Measurements from ENCODE around the gene TYW1.
"Not testable (repeated sequence)": the region's sequence is repeated elsewhere in the genome, so short reads cannot be mapped to it uniquely, and the experiment has no call there.

Gene TYW1

DNA sequence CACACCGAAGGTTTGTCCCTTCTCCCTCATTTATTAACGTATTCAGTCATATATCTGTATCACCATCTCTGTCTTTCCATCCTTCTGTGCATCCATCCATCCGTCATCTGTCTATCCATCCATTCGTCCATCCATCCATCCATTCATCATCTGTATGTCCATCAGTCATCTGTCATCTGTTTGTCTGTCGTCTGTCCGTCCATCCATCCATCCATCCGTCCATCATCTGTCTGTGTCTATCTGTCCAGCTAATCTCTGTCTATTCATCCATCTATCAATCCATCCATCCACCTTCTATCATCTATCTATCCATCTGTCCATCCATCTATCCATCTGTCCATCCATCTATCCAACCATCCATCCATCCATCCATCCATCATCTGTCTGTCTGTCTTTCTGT is 213.9 kb downstream of the TYW1 start:
- no peak for TF ChIP-seq TCF4 (CRISPR knock-in tag; IDR thresholded peaks at IDR 0.05; ENCODE audit: borderline replicate concordance)
- no peak for TF ChIP-seq ZNF565 (CRISPR knock-in tag; conservative IDR thresholded peaks at IDR 0.05; ENCODE audit: low read depth)
- no peak for TF ChIP-seq CSRNP3 (CRISPR knock-in tag; IDR thresholded peaks at IDR 0.05)
- TF ChIP-seq, protein P1, sequence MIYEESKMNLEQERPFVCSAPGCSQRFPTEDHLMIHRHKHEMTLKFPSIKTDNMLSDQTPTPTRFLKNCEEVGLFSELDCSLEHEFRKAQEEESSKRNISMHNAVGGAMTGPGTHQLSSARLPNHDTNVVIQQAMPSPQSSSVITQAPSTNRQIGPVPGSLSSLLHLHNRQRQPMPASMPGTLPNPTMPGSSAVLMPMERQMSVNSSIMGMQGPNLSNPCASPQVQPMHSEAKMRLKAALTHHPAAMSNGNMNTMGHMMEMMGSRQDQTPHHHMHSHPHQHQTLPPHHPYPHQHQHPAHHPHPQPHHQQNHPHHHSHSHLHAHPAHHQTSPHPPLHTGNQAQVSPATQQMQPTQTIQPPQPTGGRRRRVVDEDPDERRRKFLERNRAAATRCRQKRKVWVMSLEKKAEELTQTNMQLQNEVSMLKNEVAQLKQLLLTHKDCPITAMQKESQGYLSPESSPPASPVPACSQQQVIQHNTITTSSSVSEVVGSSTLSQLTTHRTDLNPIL (CRISPR knock-in tag; IDR thresholded peaks at IDR 0.05; ENCODE audit: low read depth), result no peak
- TF ChIP-seq TOX (CRISPR knock-in tag; IDR thresholded peaks at IDR 0.05; ENCODE audit: borderline replicate concordance), result no peak
- TF ChIP-seq SNAI2 (CRISPR knock-in tag; IDR thresholded peaks at IDR 0.05), result no peak
- TF ChIP-seq ARNTL (CRISPR knock-in tag; IDR thresholded peaks at IDR 0.05; ENCODE audit: borderline replicate concordance, low read depth), result no peak
- TF ChIP-seq ZNF70 (CRISPR knock-in tag; IDR thresholded peaks at IDR 0.05), result no peak
- no peak for ATAC-seq

- ATAC-seq, result not testable (repeated sequence)
Observed at GRCh38 chr7:67211650-67212330, 215.2 kb downstream of the TYW1 start.

DNA sequence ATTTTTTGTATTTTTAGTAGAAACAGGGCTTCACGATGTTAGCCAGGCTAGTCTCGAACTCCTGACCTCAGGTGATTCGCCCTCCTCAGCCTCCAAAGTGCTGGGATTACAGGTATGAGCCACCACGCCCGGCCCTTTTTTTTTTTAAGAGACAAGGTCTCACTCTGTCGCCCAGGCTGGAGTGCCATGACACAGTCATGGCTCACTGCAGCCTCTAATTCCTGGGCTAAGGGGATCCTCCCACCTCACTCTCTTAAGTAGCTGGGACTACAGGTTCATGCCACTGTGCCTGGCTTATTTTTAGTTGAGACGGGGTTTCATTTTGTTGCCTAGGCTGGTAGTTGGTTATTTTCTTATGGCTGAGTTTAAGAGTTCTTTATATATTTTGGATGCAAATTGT is 216.4 kb downstream of the TYW1 start:
- not testable (repeated sequence) for ATAC-seq

DNA sequence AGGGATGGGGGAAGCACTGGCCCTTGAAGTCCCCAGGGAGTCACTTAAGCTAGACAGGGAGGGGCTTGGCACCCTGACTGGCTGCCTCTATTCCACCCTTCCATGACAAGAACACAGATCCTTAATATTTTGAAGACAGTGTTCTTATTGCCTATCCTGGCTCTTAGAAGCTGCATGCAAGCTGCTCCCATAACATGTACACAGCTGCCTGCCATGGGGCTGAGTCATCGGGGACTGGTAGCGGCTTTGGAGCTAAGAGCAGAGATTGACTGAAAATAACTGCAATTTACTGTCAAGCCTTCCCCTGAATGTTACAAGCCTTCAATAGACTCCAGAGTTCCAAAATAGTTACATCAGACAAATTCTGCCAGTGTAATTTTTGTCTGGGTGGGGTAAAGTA is 226.9 kb downstream of the TYW1 start:
- ATAC-seq, result peak; percentile 97

DNA sequence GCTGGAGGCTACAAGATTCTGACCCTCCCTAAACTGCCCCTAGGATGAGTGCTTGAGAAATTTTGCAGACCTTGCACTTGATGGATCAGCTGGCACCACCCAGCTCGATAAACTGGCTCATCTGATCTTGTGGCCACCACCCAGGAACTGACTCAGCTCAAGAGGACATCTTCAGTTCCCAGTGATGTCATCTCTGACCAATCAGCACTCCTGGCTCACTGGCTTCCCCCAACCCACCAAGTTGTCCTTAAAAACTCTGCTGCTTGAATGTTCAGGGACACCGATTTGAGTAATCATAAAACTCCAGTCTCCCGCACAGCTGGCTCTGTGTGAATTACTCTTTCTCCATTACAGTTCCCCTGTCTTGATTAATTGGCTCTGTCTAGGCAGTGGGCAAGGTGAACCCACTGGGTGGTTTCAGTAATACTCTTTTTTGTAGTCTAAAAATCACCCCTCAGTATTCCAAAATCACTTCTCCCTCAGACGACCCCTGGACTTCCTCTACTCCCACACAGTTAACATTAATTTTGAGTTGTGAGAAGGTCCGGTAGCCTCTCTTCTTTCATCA is 229.8 kb downstream of the TYW1 start:
- ATAC-seq, result peak; percentile 66

More for the DNA sequence above, 226.9 kb downstream of the TYW1 start:
- 0 out of 2 replicates have a peak, but pooled peaks have one; percentile 25 for TF ChIP-seq ISL1 (CRISPR knock-in tag; IDR thresholded peaks at IDR 0.05)

GRCh38 chr7:67226967-67227366 is 230.3 kb downstream of the TYW1 start:
- not testable (repeated sequence) for ATAC-seq

DNA sequence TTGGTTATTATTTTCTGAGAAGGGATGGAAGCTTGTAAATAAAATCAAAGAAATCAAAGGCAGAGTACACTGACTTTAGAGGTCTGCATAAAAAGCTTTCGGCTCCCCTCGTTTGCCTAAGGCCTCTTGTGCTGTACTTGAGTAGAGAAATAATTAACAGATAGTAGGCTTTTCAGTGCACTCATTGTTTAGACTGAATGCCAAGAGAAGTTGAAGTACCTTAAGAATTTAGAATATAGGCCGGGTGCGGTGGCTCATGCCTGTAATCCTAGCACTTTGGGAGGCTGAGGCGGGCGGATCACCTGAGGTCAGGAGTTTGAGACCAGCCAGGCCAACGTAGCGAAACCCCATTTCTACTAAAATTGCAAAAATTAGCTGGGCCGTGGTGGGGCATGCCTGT is 232.4 kb downstream of the TYW1 start:
- not testable (repeated sequence) for ATAC-seq

GRCh38 chr7:67230029-67230428 is 233.4 kb downstream of the TYW1 start:
- ATAC-seq, result not testable (repeated sequence)

DNA sequence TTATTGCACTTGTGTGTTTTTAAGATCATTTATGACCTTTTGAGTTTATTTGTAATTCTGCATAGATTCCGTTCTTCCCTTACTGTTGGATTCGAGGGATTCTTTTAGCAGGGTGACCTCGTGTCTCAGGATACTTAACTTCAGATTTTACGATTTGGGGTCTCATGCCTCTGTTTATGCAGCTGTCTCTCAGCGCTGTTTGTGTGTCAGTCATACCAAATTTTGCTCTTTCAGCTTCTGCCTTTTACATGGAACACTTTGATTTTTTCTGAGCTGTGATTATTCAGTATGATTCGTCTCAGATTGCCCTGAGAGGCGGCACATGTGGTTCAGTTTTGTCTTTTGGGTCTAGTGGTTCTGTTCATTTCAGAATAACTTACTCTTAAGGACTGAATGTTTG is 236.9 kb downstream of the TYW1 start:
- ATAC-seq, result not testable (repeated sequence)

- not testable (repeated sequence) for ATAC-seq
Observed at GRCh38 chr7:67236216-67236615, 239.6 kb downstream of the TYW1 start.

- ATAC-seq, result not testable (repeated sequence)
Observed at GRCh38 chr7:67242871-67243270, 246.2 kb downstream of the TYW1 start.

DNA sequence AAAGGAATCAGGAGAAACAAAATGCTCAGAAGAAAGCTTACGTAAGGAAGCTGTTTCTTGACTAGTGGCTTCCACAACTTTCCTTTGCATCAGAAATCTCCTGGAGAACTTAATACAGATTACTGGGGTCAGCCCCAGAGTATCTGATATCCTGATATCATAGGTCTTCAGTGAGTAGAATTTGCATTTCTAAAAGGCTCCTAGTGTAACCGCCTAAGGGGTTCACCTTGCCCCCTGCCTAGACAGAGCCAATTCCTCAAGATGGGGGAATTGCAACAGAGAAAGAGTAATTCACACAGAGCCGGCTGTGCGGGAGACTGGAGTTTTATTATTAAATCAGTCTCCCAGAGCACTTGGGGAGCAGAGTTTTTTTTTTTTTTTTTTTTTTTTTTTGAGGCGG is 251.7 kb downstream of the TYW1 start:
- ATAC-seq, result not testable (repeated sequence)

Data from SK-N-SH treated with all-trans-retinoic acid at 6 μM for 48 hours (cell line).